Chondrocyte (in vitro differentiated cells): Measurements from ENCODE around the gene AKT1. TPM values are rescaled to one million over a fixed set of nuclear protein-coding genes. Genes with fewer than 3 reads are reported as not detected.

Experiments
- DNase-seq: peaks from one replicate; pipeline ENCODE4 v3.0.0; 2021; ENCODE audit warnings: mixed read lengths, low spot score
- H3K27ac Mint-ChIP-seq: one replicate; pipeline ENCODE4 v1.8.0; 2021; ENCODE audit warnings: mild to moderate bottlenecking, moderate library complexity, mixed read lengths; ENCODE audit not compliant: unreplicated experiment
- H3K27me3 Mint-ChIP-seq: 2 replicates; pipeline ENCODE4 v1.8.0; 2021; ENCODE audit warnings: low read depth, mixed read lengths
- H3K36me3 Mint-ChIP-seq: 2 replicates; pipeline ENCODE4 v1.8.0; 2021; ENCODE audit warnings: low read depth, mixed read lengths
- H3K4me1 Mint-ChIP-seq: 2 replicates; pipeline ENCODE4 v1.8.0; 2021; ENCODE audit warnings: low read depth, mild to moderate bottlenecking, mixed read lengths
- H3K4me3 Mint-ChIP-seq: one replicate; pipeline ENCODE4 v1.8.0; 2021; ENCODE audit warnings: mild to moderate bottlenecking, moderate library complexity, mixed read lengths; ENCODE audit not compliant: unreplicated experiment
- H3K9me3 Mint-ChIP-seq: 2 replicates; pipeline ENCODE4 v1.8.0; 2021; ENCODE audit warnings: low read depth, mixed read lengths
- CTCF ChIP-seq: fragments of 200-600 bp; sonication (generic); IDR thresholded peaks from 2 replicates; pipeline ENCODE4 v1.5.0; 2021; ENCODE audit warnings: antibody characterized with exemption, mild to moderate bottlenecking, moderate library complexity
- total RNA-seq: library from RNA; stranded (reverse); gene quantifications from 3 replicates; pipeline ENCODE4 v1.2.1, GENCODE V29; 2021

The AKT1 gene
- total RNA-seq, 1 donor from 2014 or later = 156 TPM

- no peak for TF ChIP-seq CTCF
- Mint-ChIP-seq H3K27me3 (no peaks in the 10 kb centered on the region), H3K36me3 (peaks cover 2% of the 10 kb centered on the region), H3K4me1 (peaks cover 61% of the 10 kb centered on the region), H3K27ac (peak overlapping the region; percentile 92), H3K9me3 (no peaks in the 10 kb centered on the region), H3K4me3 (no peak overlapping the region)
- DNase-seq = no peak
Measured at GRCh38 chr14:104749111-104749649, 46.4 kb downstream of the AKT1 start.

- DNase-seq = no peak
- TF ChIP-seq CTCF = no peak
- no peak overlapping the region for H3K4me3 Mint-ChIP-seq
- no peaks in the 10 kb centered on the region for H3K9me3 Mint-ChIP-seq
- H3K4me1 Mint-ChIP-seq = peaks cover 57% of the 10 kb centered on the region
- peak overlapping the region; percentile 63 for H3K27ac Mint-ChIP-seq
- H3K27me3 Mint-ChIP-seq = no peaks in the 10 kb centered on the region
- peaks cover 3% of the 10 kb centered on the region for H3K36me3 Mint-ChIP-seq
Measured at GRCh38 chr14:104747876-104748275, 47.7 kb downstream of the AKT1 start.

GRCh38 chr14:104746934-104747481, 48.5 kb downstream of the AKT1 start:
- Mint-ChIP-seq H3K36me3 (peaks cover 3% of the 10 kb centered on the region), H3K27ac (peak overlapping the region; percentile 75), H3K4me3 (no peak overlapping the region), H3K9me3 (no peaks in the 10 kb centered on the region), H3K27me3 (no peaks in the 10 kb centered on the region), H3K4me1 (peaks cover 60% of the 10 kb centered on the region)
- no peak for TF ChIP-seq CTCF
- no peak for DNase-seq

- Mint-ChIP-seq H3K27me3 (no peaks in the 10 kb centered on the region), H3K27ac (peak overlapping the region; percentile 41), H3K36me3 (peaks cover 3% of the 10 kb centered on the region), H3K4me3 (no peak overlapping the region), H3K9me3 (no peaks in the 10 kb centered on the region), H3K4me1 (peaks cover 60% of the 10 kb centered on the region)
- no peak for DNase-seq
- no peak for TF ChIP-seq CTCF
Measured at GRCh38 chr14:104746071-104746545, 49.4 kb downstream of the AKT1 start.

- DNase-seq = no peak
Measured at GRCh38 chr14:104745431-104745830, 50.1 kb downstream of the AKT1 start.

More at GRCh38 chr14:104745431-104745830, 50.1 kb downstream of the AKT1 start:
- Mint-ChIP-seq H3K4me3 (no peak overlapping the region), H3K27ac (no peak overlapping the region), H3K27me3 (no peaks in the 10 kb centered on the region), H3K4me1 (peaks cover 53% of the 10 kb centered on the region), H3K36me3 (peaks cover 3% of the 10 kb centered on the region), H3K9me3 (no peaks in the 10 kb centered on the region)
- no peak for TF ChIP-seq CTCF
